Measurements from ENCODE around the gene CD300E.

Gene CD300E, protein sequence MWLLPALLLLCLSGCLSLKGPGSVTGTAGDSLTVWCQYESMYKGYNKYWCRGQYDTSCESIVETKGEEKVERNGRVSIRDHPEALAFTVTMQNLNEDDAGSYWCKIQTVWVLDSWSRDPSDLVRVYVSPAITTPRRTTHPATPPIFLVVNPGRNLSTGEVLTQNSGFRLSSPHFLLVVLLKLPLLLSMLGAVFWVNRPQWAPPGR

GRCh38 chr17:74623693-74624093 lies at the start of gene CD300E:
TSS of gene CD300E (minus strand) at chr17:74623738. CDS start at chr17:74623621, 117 bp downstream.
- no peak within 1 kb of the TSS for H3K4me3 ChIP-seq (ENCODE audit: low read depth, low read length)
- no peak for DNase-seq (ENCODE audit: low read depth)
- TF ChIP-seq, protein P1, sequence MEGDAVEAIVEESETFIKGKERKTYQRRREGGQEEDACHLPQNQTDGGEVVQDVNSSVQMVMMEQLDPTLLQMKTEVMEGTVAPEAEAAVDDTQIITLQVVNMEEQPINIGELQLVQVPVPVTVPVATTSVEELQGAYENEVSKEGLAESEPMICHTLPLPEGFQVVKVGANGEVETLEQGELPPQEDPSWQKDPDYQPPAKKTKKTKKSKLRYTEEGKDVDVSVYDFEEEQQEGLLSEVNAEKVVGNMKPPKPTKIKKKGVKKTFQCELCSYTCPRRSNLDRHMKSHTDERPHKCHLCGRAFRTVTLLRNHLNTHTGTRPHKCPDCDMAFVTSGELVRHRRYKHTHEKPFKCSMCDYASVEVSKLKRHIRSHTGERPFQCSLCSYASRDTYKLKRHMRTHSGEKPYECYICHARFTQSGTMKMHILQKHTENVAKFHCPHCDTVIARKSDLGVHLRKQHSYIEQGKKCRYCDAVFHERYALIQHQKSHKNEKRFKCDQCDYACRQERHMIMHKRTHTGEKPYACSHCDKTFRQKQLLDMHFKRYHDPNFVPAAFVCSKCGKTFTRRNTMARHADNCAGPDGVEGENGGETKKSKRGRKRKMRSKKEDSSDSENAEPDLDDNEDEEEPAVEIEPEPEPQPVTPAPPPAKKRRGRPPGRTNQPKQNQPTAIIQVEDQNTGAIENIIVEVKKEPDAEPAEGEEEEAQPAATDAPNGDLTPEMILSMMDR (IDR thresholded peaks at IDR 0.05; ENCODE audit: insufficient read depth, low read depth, low read length, missing control alignments) = no peak

GRCh38 chr17:74671031-74671771 lies 47.7 kb upstream of the CD300E start:
- H3K4me3 ChIP-seq (ENCODE audit: low read depth, low read length) = no peak overlapping the region
- TF ChIP-seq, protein P1 (IDR thresholded peaks at IDR 0.05; ENCODE audit: insufficient read depth, low read depth, low read length, missing control alignments) = no peak
- DNase-seq (ENCODE audit: low read depth) = peak; percentile 44

DNA sequence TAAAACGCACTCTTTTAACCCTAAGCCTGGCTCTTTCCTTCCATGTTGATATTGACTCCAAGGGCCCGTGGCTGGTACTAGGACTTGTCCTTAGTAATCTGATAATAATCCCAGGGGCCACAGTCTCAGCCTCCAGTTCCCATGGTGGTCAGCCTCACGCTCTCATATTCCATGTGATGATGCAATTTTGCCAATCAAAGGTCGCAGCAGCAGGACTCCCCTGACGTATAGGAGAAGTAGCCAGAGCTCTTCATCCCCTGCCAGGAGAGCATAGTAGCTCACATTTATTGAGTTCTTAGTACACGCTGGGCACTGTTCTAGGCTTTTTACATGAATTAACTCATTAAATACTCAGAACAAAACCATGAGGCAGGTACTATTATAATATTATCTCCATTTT lies 46.8 kb upstream of the CD300E start:
- DNase-seq (ENCODE audit: low read depth) = no peak
- TF ChIP-seq, protein P1 (IDR thresholded peaks at IDR 0.05; ENCODE audit: insufficient read depth, low read depth, low read length, missing control alignments) = no peak

DNA sequence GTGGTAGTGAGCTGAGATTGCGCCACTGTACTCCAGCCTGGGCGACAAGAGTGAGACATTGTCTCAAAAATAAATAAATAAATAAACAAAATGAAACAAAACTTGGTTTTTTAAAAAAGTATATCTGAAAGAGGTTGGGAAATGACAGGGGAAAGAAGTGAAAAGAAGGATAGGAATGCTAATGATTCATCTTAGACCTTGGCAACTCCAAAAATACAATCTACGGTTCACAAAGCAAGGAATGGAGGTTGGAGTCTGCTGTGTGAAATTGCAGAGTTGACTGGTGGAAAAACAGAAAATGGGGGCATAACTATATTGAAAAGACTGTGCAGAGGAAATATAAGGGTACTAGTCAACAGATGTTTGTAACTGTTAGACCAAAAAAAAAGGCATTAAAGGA lies 40.0 kb upstream of the CD300E start:
- no peak overlapping the region for H3K4me3 ChIP-seq (ENCODE audit: low read depth, low read length)
- no peak for DNase-seq (ENCODE audit: low read depth)
- TF ChIP-seq, protein P1 (IDR thresholded peaks at IDR 0.05; ENCODE audit: insufficient read depth, low read depth, low read length, missing control alignments) = no peak

More for the DNA sequence above, 46.8 kb upstream of the CD300E start:
- H3K4me3 ChIP-seq (ENCODE audit: low read depth, low read length) = no peak overlapping the region

GRCh38 chr17:74659889-74660288 lies 36.4 kb upstream of the CD300E start:
- TF ChIP-seq, protein P1 (IDR thresholded peaks at IDR 0.05; ENCODE audit: insufficient read depth, low read depth, low read length, missing control alignments) = no peak
- H3K4me3 ChIP-seq (ENCODE audit: low read depth, low read length) = no peak overlapping the region
- no peak for DNase-seq (ENCODE audit: low read depth)

- no peak overlapping the region for H3K4me3 ChIP-seq (ENCODE audit: low read depth, low read length)
- DNase-seq (ENCODE audit: low read depth) = no peak
- TF ChIP-seq, protein P1 (IDR thresholded peaks at IDR 0.05; ENCODE audit: insufficient read depth, low read depth, low read length, missing control alignments) = no peak
Measured at GRCh38 chr17:74658620-74659019, 35.1 kb upstream of the CD300E start.
